OCI-LY1 (cell line): ENCODE results near the gene SLC35C1.

Source experiments
- H2AFZ ChIP-seq: fragments of 200-600 bp; sonication (generic), shearing (Covaris generic); 2 replicates; pipeline ENCODE4 v1.6.0; 2014; ENCODE audit warnings: antibody characterized with exemption, mild to moderate bottlenecking, low read length
- H3F3A ChIP-seq: fragments of 200-600 bp; sonication (generic), shearing (Covaris generic); 2 replicates; pipeline ENCODE4 v1.6.0; 2014; ENCODE audit warnings: mild to moderate bottlenecking, antibody characterized with exemption, low read length, moderate library complexity; ENCODE audit not compliant: insufficient read depth
- H3K27ac ChIP-seq: fragments of 200-600 bp; sonication (generic); 2 replicates; pipeline ENCODE4 v1.5.1; 2014; ENCODE audit warnings: low read length, mixed run types, mild to moderate bottlenecking, low read depth; ENCODE audit not compliant: poor library complexity, severe bottlenecking
- H3K27me3 ChIP-seq: fragments of 200-600 bp; sonication (generic); 2 replicates; pipeline ENCODE4 v1.6.0; 2014; ENCODE audit warnings: antibody characterized with exemption, mild to moderate bottlenecking, low read length, moderate library complexity; ENCODE audit not compliant: insufficient read depth
- H3K36me3 ChIP-seq: fragments of 200-600 bp; sonication (generic); 2 replicates; pipeline ENCODE4 v1.6.1; 2014; ENCODE audit warnings: mild to moderate bottlenecking, antibody characterized with exemption, low read length, moderate library complexity, mixed read lengths; ENCODE audit not compliant: insufficient read depth
- H3K4me1 ChIP-seq: fragments of 200-600 bp; sonication (generic); 2 replicates; pipeline ENCODE4 v1.5.1; 2014; ENCODE audit warnings: mild to moderate bottlenecking, low read length, moderate library complexity; ENCODE audit not compliant: insufficient read depth, severe bottlenecking
- H3K4me2 ChIP-seq: fragments of 200-600 bp; sonication (generic), shearing (Covaris generic); 2 replicates; pipeline ENCODE4 v1.6.1; 2014; ENCODE audit warnings: low read length
- H3K4me3 ChIP-seq: fragments of 200-600 bp; sonication (generic); 2 replicates; pipeline ENCODE4 v1.5.1; 2014; ENCODE audit warnings: low read length, low read depth, mild to moderate bottlenecking, mixed read lengths; ENCODE audit not compliant: poor library complexity, severe bottlenecking
- H3K79me2 ChIP-seq: fragments of 200-600 bp; shearing (Covaris generic); 2 replicates; pipeline ENCODE4 v1.6.1; 2016; ENCODE audit warnings: mixed run types, low read length, mixed read lengths; ENCODE audit not compliant: insufficient read depth
- H3K9ac ChIP-seq: fragments of 200-600 bp; sonication (generic), shearing (Covaris generic); 2 replicates; pipeline ENCODE4 v1.6.1; 2014; ENCODE audit warnings: mild to moderate bottlenecking, low read length, mixed read lengths
- H3K9me2 ChIP-seq: fragments of 200-600 bp; sonication (generic), shearing (Covaris generic); 2 replicates; pipeline ENCODE4 v1.6.1; 2014; ENCODE audit warnings: low read depth, mild to moderate bottlenecking, low read length, mixed read lengths
- H3K9me3 ChIP-seq: fragments of 200-600 bp; shearing (Covaris generic); 2 replicates; pipeline ENCODE4 v1.6.1; 2014; ENCODE audit warnings: low read length, mixed read lengths
- H4K20me1 ChIP-seq: fragments of 200-600 bp; sonication (generic), shearing (Covaris generic); 2 replicates; pipeline ENCODE4 v1.6.0; 2016; ENCODE audit warnings: mild to moderate bottlenecking, low read length; ENCODE audit not compliant: insufficient read depth
- EZH2 ChIP-seq: fragments of 200-600 bp; sonication (generic), shearing (Covaris generic); IDR thresholded peaks from 2 replicates; pipeline ENCODE4 v1.8.0; 2017; ENCODE audit warnings: borderline replicate concordance, mixed run types, mild to moderate bottlenecking, antibody characterized with exemption, low read length, moderate library complexity, mixed read lengths
- TF ChIP-seq, protein P1 (sequence below): fragments of 200-600 bp; sonication (generic), shearing (Covaris generic); IDR thresholded peaks from 2 replicates; pipeline ENCODE4 v1.5.1; 2017; ENCODE audit warnings: mild to moderate bottlenecking, antibody characterized with exemption, low read length, moderate library complexity, mixed read lengths

Gene SLC35C1

DNA sequence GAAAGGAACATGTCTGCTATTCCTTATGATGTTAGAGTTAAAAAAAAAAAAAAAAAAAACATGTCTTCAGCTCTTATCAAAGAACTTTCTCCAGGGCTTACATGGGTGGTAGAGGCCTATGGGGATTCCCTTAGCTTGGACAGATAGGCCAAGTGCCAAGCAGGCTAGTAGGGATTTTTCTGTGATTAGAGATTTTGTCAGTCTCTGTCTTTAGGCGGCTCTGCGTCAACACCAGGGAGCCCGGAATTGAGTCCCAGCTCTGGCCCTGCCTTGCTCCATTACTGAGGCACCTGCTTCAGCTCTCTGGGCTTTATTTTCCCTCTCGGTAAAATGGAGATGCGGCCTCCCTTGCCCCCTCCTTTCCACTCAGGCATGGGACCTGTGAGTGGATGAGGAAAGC, 55.4 kb downstream of the SLC35C1 start:
- H3K4me2 ChIP-seq, result no peak overlapping the region
- no peaks in the 10 kb centered on the region for H3K9me2 ChIP-seq
- peaks cover 84% of the 10 kb centered on the region for H3K36me3 ChIP-seq
- no peaks in the 10 kb centered on the region for H3K79me2 ChIP-seq
- no peaks in the 10 kb centered on the region for H3K27me3 ChIP-seq
- H3K9ac ChIP-seq, result no peak overlapping the region
- no peak overlapping the region for H3K27ac ChIP-seq
- H3K9me3 ChIP-seq, result no peaks in the 10 kb centered on the region
- no peaks in the 10 kb centered on the region for H3K4me1 ChIP-seq
- H3F3A ChIP-seq, result no peaks in the 10 kb centered on the region
- no peak overlapping the region for H3K4me3 ChIP-seq
- TF ChIP-seq, protein P1, sequence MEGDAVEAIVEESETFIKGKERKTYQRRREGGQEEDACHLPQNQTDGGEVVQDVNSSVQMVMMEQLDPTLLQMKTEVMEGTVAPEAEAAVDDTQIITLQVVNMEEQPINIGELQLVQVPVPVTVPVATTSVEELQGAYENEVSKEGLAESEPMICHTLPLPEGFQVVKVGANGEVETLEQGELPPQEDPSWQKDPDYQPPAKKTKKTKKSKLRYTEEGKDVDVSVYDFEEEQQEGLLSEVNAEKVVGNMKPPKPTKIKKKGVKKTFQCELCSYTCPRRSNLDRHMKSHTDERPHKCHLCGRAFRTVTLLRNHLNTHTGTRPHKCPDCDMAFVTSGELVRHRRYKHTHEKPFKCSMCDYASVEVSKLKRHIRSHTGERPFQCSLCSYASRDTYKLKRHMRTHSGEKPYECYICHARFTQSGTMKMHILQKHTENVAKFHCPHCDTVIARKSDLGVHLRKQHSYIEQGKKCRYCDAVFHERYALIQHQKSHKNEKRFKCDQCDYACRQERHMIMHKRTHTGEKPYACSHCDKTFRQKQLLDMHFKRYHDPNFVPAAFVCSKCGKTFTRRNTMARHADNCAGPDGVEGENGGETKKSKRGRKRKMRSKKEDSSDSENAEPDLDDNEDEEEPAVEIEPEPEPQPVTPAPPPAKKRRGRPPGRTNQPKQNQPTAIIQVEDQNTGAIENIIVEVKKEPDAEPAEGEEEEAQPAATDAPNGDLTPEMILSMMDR, result no peak
- TF ChIP-seq EZH2, result no peak
- H2AFZ ChIP-seq, result no peak overlapping the region
- no peaks in the 10 kb centered on the region for H4K20me1 ChIP-seq

DNA sequence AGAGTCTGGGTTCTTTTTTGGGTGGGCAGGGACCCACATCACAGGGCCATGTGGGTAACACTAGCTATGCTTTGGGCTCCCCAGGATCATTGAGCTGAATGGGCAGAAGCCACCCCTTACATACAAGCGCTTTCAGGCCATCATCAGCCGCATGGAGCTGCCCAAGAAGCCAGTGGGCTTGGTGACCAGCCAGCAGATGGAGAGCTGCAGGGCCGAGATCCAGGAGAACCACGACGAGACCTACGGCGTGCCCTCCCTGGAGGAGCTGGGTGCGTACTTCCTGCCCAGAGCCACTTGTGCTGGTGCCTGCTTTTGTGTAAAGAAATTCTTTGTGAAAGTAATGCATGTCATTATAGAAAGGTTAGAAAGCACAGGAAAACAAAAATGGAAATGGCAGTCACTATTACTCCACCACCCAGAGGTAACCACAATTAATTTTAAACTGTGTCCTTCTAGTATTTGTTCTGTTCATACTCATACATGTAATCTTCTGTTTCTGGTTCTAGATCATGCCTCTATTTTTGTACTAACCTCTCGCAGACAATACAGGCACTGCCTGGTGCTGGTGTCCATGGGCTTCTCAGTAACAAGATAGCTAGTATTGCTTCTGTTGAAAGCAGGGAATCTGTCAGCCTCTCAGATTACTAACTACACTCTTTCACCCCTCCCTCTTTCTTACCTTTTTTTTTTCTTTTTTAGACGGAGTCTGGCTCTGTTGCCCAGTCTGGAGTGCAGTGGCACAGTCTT, 56.0 kb downstream of the SLC35C1 start:
- no peak overlapping the region for H3K4me2 ChIP-seq
- no peaks in the 10 kb centered on the region for H4K20me1 ChIP-seq
- no peaks in the 10 kb centered on the region for H3K27me3 ChIP-seq
- no peaks in the 10 kb centered on the region for H3K9me3 ChIP-seq
- H3K4me1 ChIP-seq, result no peaks in the 10 kb centered on the region
- H3K9me2 ChIP-seq, result no peaks in the 10 kb centered on the region
- peaks cover 78% of the 10 kb centered on the region for H3K36me3 ChIP-seq
- H2AFZ ChIP-seq, result no peak overlapping the region
- no peak for TF ChIP-seq EZH2
- TF ChIP-seq, protein P1, result no peak
- no peak overlapping the region for H3K4me3 ChIP-seq
- no peak overlapping the region for H3K9ac ChIP-seq
- no peaks in the 10 kb centered on the region for H3F3A ChIP-seq
- H3K27ac ChIP-seq, result no peak overlapping the region
- H3K79me2 ChIP-seq, result no peaks in the 10 kb centered on the region
